ENCODE measurements around the gene LPAR5. TPM values are rescaled to one million over a fixed set of nuclear protein-coding genes. Genes with fewer than 3 reads are reported as not detected.
"Not testable (repeated sequence)": the region's sequence is repeated elsewhere in the genome, so short reads cannot be mapped to it uniquely, and the experiment has no call there.

LPAR5 gene
- total RNA-seq, 1 experiment from 2014 or later, result 2.5 TPM

DNA sequence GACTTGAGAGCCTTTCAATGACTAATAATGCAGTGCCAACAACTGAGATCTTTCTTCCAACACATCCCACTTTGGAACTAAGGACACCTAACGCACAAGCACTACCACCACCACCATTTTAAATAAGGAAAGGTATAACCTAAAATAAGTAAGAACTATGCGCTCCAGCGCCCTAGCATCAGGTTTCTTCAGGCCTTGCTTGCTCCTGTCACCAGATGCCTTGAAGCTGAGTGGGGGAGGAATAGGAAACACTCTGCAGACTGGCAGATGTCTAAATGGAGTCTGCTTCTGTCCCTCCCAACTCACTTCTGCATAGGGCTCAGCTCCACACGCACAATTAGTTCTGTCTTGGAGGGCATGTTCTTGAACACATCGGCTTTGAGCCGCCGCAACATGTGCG lies 43.7 kb downstream of the LPAR5 start:
- CTCF ChIA-PET, result interaction anchor here (0.5 kb wide), 1 partner anchor 164 kb away, joined by 4 read pairs; no protein-coding TSS in a partner anchor
- H3K9me3 Mint-ChIP-seq (ENCODE audit: low read depth, unreplicated experiment), result no peaks in the 10 kb centered on the region
- no peak overlapping the region for H3K27ac Mint-ChIP-seq (ENCODE audit: unreplicated experiment)
- TSS peak; percentile 27 for BruUV-seq (replicated peaks)
- no peak overlapping the region for H3K4me3 Mint-ChIP-seq (ENCODE audit: low read depth, unreplicated experiment)
- DNase-seq, result no peak
- H3K27me3 Mint-ChIP-seq (ENCODE audit: unreplicated experiment), result no peaks in the 10 kb centered on the region
- TF ChIP-seq, protein P1, sequence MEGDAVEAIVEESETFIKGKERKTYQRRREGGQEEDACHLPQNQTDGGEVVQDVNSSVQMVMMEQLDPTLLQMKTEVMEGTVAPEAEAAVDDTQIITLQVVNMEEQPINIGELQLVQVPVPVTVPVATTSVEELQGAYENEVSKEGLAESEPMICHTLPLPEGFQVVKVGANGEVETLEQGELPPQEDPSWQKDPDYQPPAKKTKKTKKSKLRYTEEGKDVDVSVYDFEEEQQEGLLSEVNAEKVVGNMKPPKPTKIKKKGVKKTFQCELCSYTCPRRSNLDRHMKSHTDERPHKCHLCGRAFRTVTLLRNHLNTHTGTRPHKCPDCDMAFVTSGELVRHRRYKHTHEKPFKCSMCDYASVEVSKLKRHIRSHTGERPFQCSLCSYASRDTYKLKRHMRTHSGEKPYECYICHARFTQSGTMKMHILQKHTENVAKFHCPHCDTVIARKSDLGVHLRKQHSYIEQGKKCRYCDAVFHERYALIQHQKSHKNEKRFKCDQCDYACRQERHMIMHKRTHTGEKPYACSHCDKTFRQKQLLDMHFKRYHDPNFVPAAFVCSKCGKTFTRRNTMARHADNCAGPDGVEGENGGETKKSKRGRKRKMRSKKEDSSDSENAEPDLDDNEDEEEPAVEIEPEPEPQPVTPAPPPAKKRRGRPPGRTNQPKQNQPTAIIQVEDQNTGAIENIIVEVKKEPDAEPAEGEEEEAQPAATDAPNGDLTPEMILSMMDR (IDR thresholded peaks at IDR 0.05; ENCODE audit: unreplicated experiment), result no peak
- H3K36me3 Mint-ChIP-seq (ENCODE audit: insufficient read depth, unreplicated experiment), result peaks cover 72% of the 10 kb centered on the region
- intact Hi-C loops (cut with micrococcal nuclease; ENCODE audit: unreplicated experiment), result no loop called here
- peaks cover 7% of the 10 kb centered on the region for H3K4me1 Mint-ChIP-seq (ENCODE audit: low read depth, unreplicated experiment)

DNA sequence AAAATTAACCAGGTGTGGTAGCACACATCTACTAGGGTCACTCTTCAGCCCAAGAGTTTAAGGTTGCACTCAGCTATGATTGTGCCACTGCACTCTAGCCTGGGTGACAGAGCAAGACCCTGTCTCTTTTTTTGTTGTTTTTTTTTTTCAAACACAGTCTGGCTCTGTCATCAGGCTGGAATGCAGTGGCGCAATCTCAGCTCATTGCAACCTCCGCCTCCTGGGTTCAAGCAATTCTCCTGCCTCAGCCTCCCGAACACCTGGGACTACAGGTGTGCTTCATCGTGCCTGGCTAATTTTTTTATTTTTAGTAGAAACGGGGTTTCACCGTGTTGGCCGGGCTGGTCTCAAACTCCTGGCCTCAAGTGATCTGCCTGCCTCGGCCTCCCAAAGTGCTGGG lies 49.2 kb downstream of the LPAR5 start:
- H3K9me3 Mint-ChIP-seq (ENCODE audit: low read depth, unreplicated experiment); H3K4me3 Mint-ChIP-seq (ENCODE audit: low read depth, unreplicated experiment); H3K27me3 Mint-ChIP-seq (ENCODE audit: unreplicated experiment); BruUV-seq (replicated peaks); H3K27ac Mint-ChIP-seq (ENCODE audit: unreplicated experiment); DNase-seq; H3K4me1 Mint-ChIP-seq (ENCODE audit: low read depth, unreplicated experiment); intact Hi-C loops (cut with micrococcal nuclease; ENCODE audit: unreplicated experiment); CTCF ChIA-PET: not testable (repeated sequence)
- H3K36me3 Mint-ChIP-seq (ENCODE audit: insufficient read depth, unreplicated experiment), result peaks cover 73% of the 10 kb centered on the region

DNA sequence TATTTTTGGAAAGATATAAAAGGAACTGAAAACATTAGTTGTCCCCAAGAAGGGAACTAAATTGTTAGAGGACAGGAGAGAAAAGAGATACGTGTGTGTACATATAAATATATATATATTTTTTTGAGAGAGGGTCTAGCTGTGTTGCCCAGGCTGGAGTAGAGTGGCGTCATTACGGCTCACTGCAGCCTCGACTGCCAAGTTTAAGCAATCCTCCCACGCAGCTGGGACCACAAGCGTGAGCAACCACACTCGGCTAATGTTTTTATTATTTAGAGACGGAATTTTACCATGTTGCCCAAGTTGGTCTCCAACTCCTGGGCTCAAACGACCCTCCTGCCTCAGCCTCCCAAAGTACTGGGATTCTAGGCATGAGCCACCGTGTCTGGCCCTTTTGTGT lies 51.5 kb downstream of the LPAR5 start:
- H3K27me3 Mint-ChIP-seq (ENCODE audit: unreplicated experiment), result no peaks in the 10 kb centered on the region
- no peak overlapping the region for H3K4me3 Mint-ChIP-seq (ENCODE audit: low read depth, unreplicated experiment)
- no peaks in the 10 kb centered on the region for H3K9me3 Mint-ChIP-seq (ENCODE audit: low read depth, unreplicated experiment)
- H3K36me3 Mint-ChIP-seq (ENCODE audit: insufficient read depth, unreplicated experiment), result peaks cover 69% of the 10 kb centered on the region
- BruUV-seq (replicated peaks), result no TSS peak
- peaks cover 8% of the 10 kb centered on the region for H3K4me1 Mint-ChIP-seq (ENCODE audit: low read depth, unreplicated experiment)
- intact Hi-C loops (cut with micrococcal nuclease; ENCODE audit: unreplicated experiment), result no loop called here
- H3K27ac Mint-ChIP-seq (ENCODE audit: unreplicated experiment), result no peak overlapping the region
- no peak for DNase-seq
- CTCF ChIA-PET, result no interaction called here
- TF ChIP-seq, protein P1 (IDR thresholded peaks at IDR 0.05; ENCODE audit: unreplicated experiment), result no peak

- DNase-seq, result no peak
- intact Hi-C loops (cut with micrococcal nuclease; ENCODE audit: unreplicated experiment), result no loop called here
- Mint-ChIP-seq H3K27me3 (ENCODE audit: unreplicated experiment) (no peaks in the 10 kb centered on the region), H3K4me3 (ENCODE audit: low read depth, unreplicated experiment) (no peak overlapping the region), H3K9me3 (ENCODE audit: low read depth, unreplicated experiment) (no peaks in the 10 kb centered on the region), H3K4me1 (ENCODE audit: low read depth, unreplicated experiment) (peaks cover 8% of the 10 kb centered on the region), H3K36me3 (ENCODE audit: insufficient read depth, unreplicated experiment) (peaks cover 76% of the 10 kb centered on the region), H3K27ac (ENCODE audit: unreplicated experiment) (no peak overlapping the region)
- TF ChIP-seq, protein P1 (IDR thresholded peaks at IDR 0.05; ENCODE audit: unreplicated experiment), result no peak
- CTCF ChIA-PET, result no interaction called here
- BruUV-seq (replicated peaks), result TSS peak; percentile 28
These were observed 52.8 kb downstream of the LPAR5 start for GRCh38 chr12:6582959-6583358.

- TF ChIP-seq, protein P1 (IDR thresholded peaks at IDR 0.05; ENCODE audit: unreplicated experiment), result no peak
- Mint-ChIP-seq H3K36me3 (ENCODE audit: insufficient read depth, unreplicated experiment) (peaks cover 75% of the 10 kb centered on the region), H3K4me3 (ENCODE audit: low read depth, unreplicated experiment) (no peak overlapping the region), H3K27me3 (ENCODE audit: unreplicated experiment) (no peaks in the 10 kb centered on the region), H3K9me3 (ENCODE audit: low read depth, unreplicated experiment) (no peaks in the 10 kb centered on the region), H3K27ac (ENCODE audit: unreplicated experiment) (no peak overlapping the region), H3K4me1 (ENCODE audit: low read depth, unreplicated experiment) (peaks cover 2% of the 10 kb centered on the region)
- intact Hi-C loops (cut with micrococcal nuclease; ENCODE audit: unreplicated experiment), result no loop called here
- CTCF ChIA-PET, result no interaction called here
- no TSS peak for BruUV-seq (replicated peaks)
- no peak for DNase-seq
These were observed 53.6 kb downstream of the LPAR5 start for GRCh38 chr12:6582196-6582595.
